HG03095 (cell line): ENCODE results near the gene DPF1.
"Not testable (repeated sequence)": the region's sequence is repeated elsewhere in the genome, so short reads cannot be mapped to it uniquely, and the experiment has no call there.

ENCODE experiments used
- ATAC-seq: cut with Tn5 transposase; IDR thresholded peaks from one replicate; pipeline ENCODE4 v1.9.1; 2021; ENCODE audit warnings: moderate library complexity; ENCODE audit not compliant: unreplicated experiment

Gene DPF1

DNA sequence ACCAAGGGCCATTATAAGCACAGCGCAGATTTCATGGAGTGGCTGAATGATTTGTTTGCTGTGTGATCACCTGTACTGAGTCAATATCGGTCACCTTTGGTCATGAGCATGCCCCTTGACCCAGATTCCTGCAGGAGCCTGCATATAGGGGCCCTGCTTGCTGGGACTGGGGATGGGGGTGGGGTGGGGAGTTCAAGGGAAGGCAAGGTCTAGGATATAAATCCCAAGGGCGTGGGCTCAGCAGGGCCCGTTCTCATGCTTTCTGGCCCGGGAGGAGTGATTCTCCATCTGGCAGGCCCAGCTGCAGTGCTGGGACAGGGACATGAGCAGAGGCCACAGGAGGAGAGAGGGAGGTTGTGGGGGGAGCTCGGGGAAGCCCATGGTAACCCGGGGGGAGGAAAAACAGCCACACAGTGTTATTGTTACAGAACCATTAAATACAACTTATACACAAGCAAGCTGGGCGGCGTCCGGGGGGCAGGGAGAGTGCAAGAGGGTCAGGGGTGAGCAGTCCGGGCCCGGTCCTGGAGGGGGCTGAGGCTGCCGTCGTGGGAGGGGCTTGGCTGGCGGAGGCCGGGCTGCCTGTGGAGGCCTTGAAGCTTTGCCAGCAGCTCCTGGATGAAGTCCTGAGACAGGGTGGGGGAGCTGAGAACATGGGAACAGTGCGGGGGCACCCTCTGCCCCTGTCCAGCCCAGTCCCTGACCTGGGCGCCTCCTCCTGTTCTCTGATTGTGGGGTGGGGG is 27.0 kb upstream of the DPF1 start:
- no peak for ATAC-seq

- ATAC-seq = no peak
These were observed 26.4 kb upstream of the DPF1 start for GRCh38 chr19:38250428-38250820.

DNA sequence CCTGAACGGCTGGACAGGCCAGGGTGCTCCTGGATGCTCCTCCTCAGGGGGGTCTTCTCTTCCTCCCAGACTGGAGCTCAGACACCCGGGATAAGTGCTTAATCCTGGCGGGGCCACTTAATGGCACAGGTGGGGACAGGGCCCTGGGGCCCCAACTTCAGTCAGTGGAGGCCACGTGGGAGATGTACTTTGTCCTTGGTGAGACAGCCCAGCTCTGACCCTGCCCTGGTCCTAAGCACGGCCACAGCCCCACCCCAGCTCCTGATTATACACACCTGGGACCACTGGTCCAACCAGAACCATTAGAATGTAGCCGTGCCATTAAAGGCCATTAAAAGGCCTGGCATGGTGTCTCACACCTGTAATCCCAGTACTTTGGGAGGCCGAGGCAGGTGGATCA is 24.4 kb upstream of the DPF1 start:
- no peak for ATAC-seq

DNA sequence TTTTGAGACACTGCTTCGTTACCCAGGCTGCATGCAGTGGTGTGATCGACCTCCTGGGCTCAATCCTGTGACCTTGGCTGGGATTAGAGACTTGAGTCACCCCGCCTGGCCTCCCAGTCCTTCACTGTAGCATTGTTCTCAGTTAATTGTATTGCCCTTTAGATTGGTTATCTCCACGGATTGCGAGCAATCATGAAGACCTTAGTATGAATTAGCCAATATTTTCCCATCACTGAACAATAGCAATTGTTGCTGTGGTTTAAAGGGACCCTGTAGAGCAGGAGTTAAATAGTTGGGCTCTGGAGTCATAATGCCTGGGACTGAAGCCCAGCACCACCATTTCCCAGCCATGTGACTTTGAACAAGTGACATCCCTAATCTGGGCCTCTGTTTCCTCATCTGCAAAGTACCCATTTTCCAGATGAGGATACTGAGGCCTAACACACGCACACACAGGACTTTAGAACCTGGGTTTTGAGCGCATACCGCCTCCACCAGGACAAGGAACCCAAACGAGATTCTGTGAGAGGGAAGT is 23.8 kb upstream of the DPF1 start:
- no peak for ATAC-seq

DNA sequence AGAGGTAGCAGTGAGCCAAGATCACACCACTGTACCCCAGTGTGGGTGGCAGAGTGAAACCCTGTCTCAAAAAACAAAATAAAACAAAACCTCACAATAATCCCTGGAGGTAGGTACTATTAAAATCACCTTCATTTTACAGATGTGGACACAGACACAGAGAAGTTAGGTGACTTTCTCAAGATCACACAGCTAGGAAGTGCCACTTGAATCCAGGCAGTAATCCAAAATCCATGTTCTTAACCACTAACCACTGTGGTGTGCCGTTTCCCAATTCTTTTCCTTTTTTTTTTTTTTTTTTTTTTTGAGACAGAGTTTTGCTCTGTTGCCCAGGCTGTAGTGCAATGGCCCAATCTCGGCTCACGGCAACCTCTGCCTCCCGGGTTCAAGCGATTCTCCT is 23.1 kb upstream of the DPF1 start:
- no peak for ATAC-seq

- ATAC-seq = no peak
These were observed 21.9 kb upstream of the DPF1 start for GRCh38 chr19:38245826-38246498.

DNA sequence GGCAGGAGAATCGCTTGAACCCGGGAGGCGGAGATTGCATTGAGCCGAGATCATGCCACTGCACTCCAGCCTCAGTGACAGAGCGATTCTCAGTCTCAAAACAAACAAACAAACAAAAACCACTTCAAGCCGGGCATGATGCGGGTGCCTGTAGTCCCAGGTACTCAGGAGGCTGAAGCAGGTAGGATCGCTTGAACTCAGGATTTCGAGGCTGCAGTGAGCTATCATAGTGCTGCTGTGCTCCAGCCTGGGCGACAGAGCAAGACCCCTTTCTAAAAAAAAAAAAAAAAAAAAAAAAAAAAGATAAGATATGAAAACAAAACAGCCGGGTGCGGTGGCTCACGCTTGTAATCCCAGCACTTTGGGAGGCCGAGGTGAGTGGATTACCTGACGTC is 19.3 kb upstream of the DPF1 start:
- no peak for ATAC-seq

DNA sequence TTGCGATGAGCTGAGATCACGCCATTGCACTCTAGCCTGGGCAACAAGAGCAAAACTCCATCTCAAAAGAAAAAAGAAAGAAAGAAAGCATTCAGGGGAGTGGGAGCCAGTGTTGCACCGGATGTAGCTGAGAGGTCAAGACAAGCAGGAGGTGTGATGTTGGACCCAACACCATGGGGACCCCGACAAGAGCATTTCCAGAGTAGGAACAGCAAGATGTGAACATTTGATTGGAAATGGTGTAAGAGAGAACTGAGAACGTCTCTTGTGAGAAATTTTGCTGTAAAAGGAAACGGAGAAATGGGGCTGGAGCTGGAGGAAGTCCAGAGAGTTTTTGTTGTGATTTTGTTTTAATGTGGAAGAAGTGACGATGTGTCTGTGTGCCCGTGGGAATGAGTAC is 15.8 kb upstream of the DPF1 start:
- ATAC-seq = no peak

GRCh38 chr19:38234615-38235014 is 10.6 kb upstream of the DPF1 start:
- ATAC-seq = no peak

- no peak for ATAC-seq
These were observed 9.8 kb upstream of the DPF1 start for GRCh38 chr19:38233740-38234251.

GRCh38 chr19:38231918-38232317 is 7.9 kb upstream of the DPF1 start:
- ATAC-seq = no peak

DNA sequence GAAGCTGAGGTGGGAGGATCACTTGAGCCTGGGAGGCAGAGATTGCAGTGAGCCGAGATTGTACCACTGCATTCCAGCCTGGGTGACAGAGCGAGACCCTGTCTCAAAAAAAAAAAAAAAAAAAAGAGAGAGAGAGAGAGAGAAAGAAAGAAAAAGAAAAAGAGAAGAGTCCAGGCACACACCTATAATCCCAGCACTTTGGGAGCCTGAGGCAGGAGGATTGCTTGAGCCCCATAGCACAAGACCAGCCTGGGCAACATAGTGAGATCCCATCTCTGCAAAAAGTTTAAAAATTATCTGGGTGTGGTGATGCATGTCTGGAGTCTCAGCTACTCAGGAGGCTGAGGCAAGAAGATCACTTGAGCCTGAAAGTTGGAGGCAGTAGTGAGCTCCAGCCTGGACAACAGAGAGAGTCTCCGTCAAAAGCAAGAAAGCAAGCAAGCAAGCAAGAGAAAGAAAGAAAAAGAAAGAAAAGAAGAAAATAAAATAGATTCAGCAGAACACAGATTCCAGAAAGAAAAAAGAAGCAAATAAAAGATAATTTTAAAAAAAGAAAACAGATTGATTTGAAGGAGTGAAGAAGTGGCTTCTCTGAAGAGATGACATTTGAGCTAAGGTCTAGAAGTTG is 6.6 kb upstream of the DPF1 start:
- not testable (repeated sequence) for ATAC-seq

DNA sequence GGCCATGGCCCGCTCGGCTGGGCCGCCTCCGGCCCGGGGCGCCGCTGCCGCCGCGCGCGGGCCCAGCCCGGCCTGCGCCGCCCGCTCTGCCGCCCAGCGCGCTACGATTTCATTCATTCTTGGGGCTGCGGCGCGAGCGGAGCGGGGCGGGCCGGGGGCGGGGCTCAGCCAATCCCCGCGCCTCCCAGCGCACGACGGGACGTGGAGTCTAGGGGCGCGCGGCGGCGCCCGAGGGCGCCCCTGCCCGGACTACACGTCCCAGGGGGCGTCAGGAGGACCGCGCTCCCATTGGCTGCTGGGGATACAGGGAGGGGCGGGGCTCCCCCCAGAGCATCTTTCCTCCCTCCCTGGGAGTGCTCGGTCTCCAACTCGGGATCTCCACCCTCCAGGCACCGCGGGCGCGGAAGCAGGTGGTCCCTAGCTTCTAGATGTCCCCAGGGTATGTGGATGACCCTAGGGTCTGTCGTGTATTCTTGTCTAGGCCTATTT is 5.6 kb upstream of the DPF1 start:
- ATAC-seq = no peak

DNA sequence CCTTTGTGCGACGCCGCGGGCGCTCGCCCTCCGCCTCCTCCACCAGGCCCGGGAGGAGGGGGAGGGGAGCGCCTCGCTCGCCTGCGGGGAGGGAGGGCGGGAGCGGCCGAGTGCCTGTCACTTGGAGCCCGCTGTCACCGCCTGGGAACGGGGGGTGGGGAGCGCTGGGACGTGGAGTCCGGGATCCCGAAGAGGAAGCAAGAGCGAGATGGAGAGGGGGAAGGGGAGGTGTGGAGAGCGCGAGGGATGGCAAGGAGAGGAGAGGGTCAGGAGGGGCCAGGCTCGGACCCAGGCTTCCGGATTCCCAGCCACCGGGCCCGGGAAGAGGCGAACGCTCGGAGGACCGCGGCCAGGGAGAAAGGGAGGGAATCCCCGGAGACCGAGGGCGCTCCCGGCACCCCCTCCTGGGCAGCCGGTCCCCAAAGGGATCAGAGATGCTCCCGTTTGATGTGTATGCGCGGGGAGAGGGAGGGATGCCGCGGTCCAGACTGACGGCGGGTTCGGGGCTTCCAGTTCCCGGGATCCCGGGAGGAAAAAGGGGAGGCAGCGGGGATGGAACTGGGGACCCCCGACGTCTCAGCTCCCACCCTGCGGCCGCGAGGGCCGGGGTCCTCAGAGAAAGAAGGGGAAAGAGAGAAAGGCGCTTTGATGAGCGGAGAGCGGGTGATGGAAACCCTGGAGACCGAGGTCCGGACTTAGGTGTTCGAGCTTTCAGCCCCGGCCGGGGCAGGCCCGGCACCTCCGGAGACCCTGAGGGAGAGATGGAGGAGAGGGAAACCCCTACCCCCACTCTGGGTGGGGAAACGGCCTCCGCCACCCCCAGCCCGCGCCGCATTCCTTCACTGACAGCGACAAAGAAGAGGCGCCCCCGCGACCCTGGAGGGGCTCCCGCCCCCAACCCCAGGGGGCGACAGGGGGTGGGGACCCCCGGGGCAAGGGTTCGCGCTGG is 4.7 kb upstream of the DPF1 start:
- no peak for ATAC-seq

- no peak for ATAC-seq
These were observed 4.0 kb upstream of the DPF1 start for GRCh38 chr19:38228005-38228377.

DNA sequence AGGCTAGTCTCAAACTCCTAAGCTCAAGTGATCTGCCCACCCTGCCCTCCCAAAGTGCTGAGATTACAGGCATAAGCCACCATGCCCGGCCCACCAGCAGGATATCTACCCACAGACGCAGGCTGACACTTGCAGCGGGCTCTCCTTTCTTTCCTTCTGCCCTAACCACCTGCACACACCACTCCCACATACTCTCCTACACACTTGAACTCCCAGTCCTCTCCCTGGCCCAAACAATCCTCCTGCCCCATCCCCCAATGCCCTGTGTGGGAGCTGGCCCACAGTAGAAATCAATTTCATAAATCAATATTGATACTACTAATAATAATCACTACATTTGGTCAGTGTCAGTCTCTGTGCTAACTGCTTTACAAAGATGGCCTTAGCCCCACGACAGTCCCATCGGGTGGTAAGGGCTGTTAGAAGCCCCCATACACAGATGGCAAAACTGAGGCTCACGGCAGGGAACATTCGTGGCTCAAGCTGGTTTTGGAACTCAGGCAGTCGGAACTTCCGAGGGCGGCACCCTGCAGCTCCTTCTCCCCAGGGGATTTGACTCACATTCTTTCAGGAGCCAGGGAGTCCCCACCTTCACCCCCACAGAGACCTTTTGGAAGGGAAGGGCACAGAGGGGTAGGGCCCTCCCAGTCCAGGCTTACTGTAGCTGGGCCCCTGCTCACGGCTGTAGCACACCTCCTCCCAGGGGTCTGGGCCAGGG is 3.4 kb upstream of the DPF1 start:
- ATAC-seq = no peak

DNA sequence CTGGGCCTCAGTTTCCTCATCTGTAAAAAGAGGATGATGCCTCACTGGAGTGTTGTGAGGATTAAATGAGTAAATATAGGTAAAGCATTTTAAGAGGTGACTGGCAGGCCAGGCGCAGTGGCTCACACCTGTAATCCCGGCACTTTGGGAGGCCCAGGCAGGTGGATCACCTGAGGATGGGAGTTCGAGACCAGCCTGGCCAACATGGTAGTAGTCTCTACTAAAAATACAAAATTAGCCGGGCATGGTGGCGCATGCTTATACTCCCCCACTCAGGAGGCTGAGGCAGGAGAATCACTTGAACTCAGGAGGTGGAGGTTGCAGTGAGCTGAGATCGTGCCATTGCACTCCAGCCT is 819 bp upstream of the DPF1 start:
- ATAC-seq = not testable (repeated sequence)

DNA sequence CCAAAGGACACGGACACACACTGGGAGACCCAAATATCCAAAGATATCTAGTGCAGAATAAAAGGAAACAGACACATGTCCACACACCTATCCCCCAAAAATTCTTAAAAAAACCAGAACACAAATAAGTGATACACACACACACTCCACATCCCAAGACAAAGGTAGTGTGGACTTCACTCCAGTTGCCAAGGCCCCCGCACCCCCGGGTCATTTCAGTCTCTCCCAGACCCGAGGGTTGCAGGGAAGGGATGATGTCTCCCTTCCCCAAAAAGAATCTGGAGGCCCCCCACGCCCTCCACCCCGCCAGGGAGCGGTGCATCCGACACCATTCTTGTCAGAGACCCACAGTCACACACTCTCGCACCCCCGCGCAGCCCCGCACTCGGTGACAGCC is 407 bp downstream of the DPF1 start:
- no peak for ATAC-seq

DNA sequence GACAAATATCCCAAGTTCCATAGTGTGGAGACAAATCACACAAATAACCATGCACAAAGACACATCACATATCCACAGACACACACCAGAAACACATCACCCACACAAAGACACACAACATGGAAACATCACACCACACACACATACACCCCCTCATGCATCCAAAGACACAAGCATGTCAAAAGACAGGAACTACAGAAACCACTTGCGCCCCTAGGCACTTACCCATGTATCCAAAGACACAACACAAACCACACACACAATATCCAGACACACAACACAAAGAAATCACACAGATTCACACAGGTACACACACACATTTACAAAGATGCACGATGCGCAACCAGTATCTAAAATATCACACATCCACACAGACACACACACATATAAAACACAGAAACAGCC is 901 bp downstream of the DPF1 start:
- no peak for ATAC-seq
